ENCODE measurements around the gene FSIP1.

The FSIP1 gene

DNA sequence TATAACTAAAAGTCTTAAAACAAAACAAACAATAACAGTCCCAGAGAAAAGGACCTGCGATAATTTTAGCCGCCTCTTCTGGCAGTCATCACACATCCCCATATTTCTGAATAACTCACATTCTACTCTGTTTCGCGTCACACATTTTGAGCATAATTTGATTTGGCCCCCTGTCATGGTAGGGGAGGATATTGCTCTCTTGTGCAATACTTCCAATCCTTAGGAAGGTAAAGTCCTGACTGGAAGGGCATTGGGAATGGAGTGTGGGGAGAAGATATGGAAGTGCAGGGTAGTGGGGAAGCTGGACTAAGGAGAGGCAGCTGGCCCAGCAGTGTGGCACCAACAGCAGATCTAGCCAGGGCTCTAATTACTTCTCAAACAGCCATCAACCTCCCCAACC lies 11.3 kb upstream of the FSIP1 start:
- H3K4me3 ChIP-seq (ENCODE audit: low read length) = no peak overlapping the region
- DNase-seq (ENCODE audit: low read depth) = no peak
- TF ChIP-seq, protein P1, sequence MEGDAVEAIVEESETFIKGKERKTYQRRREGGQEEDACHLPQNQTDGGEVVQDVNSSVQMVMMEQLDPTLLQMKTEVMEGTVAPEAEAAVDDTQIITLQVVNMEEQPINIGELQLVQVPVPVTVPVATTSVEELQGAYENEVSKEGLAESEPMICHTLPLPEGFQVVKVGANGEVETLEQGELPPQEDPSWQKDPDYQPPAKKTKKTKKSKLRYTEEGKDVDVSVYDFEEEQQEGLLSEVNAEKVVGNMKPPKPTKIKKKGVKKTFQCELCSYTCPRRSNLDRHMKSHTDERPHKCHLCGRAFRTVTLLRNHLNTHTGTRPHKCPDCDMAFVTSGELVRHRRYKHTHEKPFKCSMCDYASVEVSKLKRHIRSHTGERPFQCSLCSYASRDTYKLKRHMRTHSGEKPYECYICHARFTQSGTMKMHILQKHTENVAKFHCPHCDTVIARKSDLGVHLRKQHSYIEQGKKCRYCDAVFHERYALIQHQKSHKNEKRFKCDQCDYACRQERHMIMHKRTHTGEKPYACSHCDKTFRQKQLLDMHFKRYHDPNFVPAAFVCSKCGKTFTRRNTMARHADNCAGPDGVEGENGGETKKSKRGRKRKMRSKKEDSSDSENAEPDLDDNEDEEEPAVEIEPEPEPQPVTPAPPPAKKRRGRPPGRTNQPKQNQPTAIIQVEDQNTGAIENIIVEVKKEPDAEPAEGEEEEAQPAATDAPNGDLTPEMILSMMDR (IDR thresholded peaks at IDR 0.05; ENCODE audit: insufficient read depth, low read depth, low read length, missing control alignments) = no peak

DNA sequence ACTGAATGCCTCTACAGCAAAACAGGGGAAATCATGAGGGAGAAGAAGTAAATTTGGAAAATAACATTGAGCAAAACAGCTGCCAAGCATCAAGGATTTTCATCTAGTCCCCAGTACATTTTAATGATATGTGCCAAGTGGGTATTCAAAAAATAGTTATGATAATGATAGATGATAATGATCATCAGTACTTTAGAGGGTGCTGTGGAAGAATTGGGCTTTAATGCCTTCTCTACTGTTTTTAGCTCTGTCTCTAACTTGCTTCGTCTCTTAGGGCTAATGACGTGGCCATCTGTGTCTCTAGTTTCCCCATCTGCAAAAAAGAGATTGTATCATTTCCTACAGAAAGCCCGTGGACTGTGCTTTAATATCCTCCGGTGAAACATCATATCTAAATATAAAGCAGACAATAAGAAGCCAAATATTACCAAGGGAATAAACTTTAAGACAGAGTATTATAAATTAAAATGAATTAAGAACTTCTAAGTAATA lies 10.2 kb upstream of the FSIP1 start:
- H3K4me3 ChIP-seq (ENCODE audit: low read length) = no peak overlapping the region
- TF ChIP-seq, protein P1 (IDR thresholded peaks at IDR 0.05; ENCODE audit: insufficient read depth, low read depth, low read length, missing control alignments) = no peak
- DNase-seq (ENCODE audit: low read depth) = no peak

DNA sequence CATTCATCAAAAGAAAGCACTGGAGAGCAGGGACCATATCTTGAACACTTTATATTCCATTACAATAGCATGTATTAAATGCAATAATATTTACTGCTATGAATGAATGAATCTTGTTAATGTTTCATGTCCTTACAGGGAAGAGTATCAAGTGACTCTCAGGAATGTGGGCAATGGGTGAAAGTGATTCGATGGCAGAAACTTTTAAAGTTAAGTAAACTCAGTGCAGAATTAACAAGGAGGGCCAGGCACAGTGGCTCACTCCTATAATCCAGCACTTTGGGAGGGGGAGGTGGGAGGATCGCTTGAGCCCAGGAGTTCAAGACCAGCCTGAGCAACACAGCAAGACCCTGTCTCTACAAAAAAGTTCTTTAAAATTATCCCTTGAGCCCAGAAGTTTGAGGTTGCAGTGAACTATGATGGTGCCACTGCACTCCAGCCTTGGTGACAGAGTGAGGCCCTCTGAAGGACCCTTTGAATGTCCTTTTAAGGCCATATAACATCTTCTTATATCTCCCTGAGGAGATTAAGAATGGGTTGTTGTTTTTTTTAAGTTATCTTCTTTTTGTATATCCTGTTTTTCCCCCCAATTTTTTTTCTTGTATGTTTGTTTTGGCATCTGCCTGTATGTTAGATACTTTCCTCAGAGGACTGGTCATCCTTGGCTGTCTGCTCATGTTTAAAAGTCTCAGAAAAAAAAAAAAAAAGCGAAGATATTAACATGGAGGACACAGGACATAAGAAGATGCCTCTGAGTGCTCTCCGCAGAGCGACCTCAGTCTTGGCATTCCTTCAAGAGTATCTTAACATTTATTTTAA lies 9.6 kb upstream of the FSIP1 start:
- TF ChIP-seq, protein P1 (IDR thresholded peaks at IDR 0.05; ENCODE audit: insufficient read depth, low read depth, low read length, missing control alignments) = no peak
- H3K4me3 ChIP-seq (ENCODE audit: low read length) = no peak overlapping the region
- DNase-seq (ENCODE audit: low read depth) = no peak

DNA sequence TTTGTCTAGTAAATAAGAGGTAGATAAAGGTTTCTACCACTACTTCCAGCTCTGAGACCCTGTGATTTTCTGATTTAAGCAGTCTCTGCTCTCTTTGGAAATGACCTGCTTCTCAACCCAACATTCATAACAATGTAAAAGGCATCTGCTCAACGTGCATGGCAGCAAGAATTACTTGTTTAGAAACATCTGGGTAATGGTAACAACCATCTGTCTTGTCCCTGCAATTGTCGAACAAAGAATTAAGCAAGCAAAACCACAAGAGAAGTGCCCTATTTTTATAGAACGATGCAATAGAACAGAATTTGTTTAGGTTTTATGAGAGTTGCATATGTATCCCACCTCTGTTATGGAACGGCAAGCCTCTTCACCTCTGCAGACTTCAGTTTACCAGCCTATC lies 7.1 kb upstream of the FSIP1 start:
- no peak overlapping the region for H3K4me3 ChIP-seq (ENCODE audit: low read length)
- DNase-seq (ENCODE audit: low read depth) = no peak
- TF ChIP-seq, protein P1 (IDR thresholded peaks at IDR 0.05; ENCODE audit: insufficient read depth, low read depth, low read length, missing control alignments) = no peak

DNA sequence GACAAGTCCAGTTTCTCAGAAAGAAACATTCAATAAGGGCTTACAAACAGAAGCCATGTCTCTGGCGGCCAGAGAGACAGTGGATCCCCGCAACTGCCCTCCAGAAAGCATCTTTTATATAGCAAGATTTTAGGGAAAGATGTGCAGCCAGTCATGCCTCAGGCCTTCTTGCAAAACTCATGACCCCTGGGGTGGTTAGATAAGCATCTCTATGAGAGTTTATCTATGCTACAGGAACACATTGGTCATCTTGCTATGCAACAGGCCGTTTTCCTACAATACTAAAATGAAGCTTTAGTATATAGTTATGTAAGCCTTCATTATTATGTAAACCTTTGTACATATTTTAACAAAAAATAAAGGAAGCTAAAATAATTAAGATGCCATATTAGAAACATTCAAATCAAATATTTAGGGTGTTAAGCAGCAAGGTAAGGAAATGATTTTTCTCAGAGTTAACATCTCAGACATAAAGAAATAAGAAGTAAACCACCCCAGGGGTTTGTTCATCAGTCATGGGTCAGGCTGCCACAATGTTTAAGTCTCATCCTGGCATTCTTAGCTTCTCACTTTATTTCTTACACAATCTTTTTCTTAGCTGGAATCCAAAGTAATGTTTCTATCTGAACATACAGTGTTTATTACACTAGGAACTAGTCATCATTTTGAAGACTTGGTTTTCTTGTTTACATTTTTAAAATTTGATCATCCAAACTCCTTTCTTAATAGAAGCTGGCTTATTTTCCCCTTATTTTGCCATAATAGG lies 6.3 kb upstream of the FSIP1 start:
- TF ChIP-seq, protein P1 (IDR thresholded peaks at IDR 0.05; ENCODE audit: insufficient read depth, low read depth, low read length, missing control alignments) = no peak
- no peak overlapping the region for H3K4me3 ChIP-seq (ENCODE audit: low read length)
- DNase-seq (ENCODE audit: low read depth) = no peak

DNA sequence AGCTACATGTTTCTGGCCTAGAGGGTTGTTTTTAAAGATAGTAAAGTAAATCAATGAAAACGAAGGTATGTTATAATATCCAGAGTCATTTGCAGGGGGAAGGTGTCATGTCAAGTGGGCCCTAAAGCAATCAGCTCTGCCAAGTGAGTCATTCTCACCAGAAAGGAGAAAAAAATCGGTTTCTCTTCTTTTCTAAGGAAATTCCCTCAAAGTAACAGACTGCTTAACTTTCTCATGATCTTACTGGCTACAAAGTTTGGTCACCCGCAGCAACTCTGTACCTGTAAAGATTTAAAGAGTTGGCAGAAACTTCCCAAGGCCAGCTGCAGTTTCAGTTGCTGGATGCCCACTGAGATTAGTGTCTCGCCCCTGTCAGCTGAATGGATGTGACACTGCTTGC lies 5.5 kb upstream of the FSIP1 start:
- H3K4me3 ChIP-seq (ENCODE audit: low read length) = no peak overlapping the region
- TF ChIP-seq, protein P1 (IDR thresholded peaks at IDR 0.05; ENCODE audit: insufficient read depth, low read depth, low read length, missing control alignments) = no peak
- DNase-seq (ENCODE audit: low read depth) = no peak

Data from epithelial cell of esophagus (primary cell).